Tibial nerve (tissue), 4 donors: ENCODE results near the gene SUGCT.

Experiments
- CTCF ChIP-seq, 5 experiments: fragments of 200-600 bp in 3 of 5; fragments of 450-650 bp in 2 of 5; sonication (generic) in 3 of 5; IDR thresholded peaks; one replicate each; pipeline ENCODE4 v1.5.1; 2016 to 2019; ENCODE audit warnings: antibody characterized with exemption in 5 of 5, mild to moderate bottlenecking in 3 of 5, moderate library complexity in 2 of 5
- EP300 ChIP-seq, 2 donors: sonication (generic); formaldehyde crosslinking; IDR thresholded peaks; one replicate each; pipeline ENCODE4 v1.6.1; 2017; ENCODE audit warnings: antibody characterized with exemption in 2 of 2, mild to moderate bottlenecking in 1 of 2
- POLR2A ChIP-seq, 2 donors: fragments of 450-650 bp; IDR thresholded peaks; one replicate each; pipeline ENCODE4 v1.6.1; 2017; ENCODE audit warnings: antibody characterized with exemption in 2 of 2, mild to moderate bottlenecking in 2 of 2, moderate library complexity in 2 of 2

GRCh38 chr7:40490603-40490924 lies 355.8 kb downstream of the SUGCT start:
- TF ChIP-seq CTCF (IDR thresholded peaks at IDR 0.05): no peak
- no peak for TF ChIP-seq EP300 (IDR thresholded peaks at IDR 0.05)
- no peak for TF ChIP-seq POLR2A (IDR thresholded peaks at IDR 0.05)
